HG03571 (cell line): Measurements from ENCODE around the gene ENPP1.
"Not testable (repeated sequence)": the region's sequence is repeated elsewhere in the genome, so short reads cannot be mapped to it uniquely, and the experiment has no call there.

ENCODE experiments used
- ATAC-seq: cut with Tn5 transposase; IDR thresholded peaks from one replicate; pipeline ENCODE4 v1.9.1; 2021; ENCODE audit not compliant: unreplicated experiment

Gene ENPP1

GRCh38 chr6:131867744-131868143 lies 59.9 kb downstream of the ENPP1 start:
- no peak for ATAC-seq

GRCh38 chr6:131868836-131869235 lies 61.0 kb downstream of the ENPP1 start:
- no peak for ATAC-seq

GRCh38 chr6:131875647-131876046 lies 67.8 kb downstream of the ENPP1 start:
- ATAC-seq = no peak

- ATAC-seq = no peak
Measured at GRCh38 chr6:131876545-131876944, 68.7 kb downstream of the ENPP1 start.

GRCh38 chr6:131877999-131878789 lies 70.4 kb downstream of the ENPP1 start:
- no peak for ATAC-seq

- no peak for ATAC-seq
Measured at GRCh38 chr6:131883016-131883415, 75.2 kb downstream of the ENPP1 start.

- no peak for ATAC-seq
Measured at GRCh38 chr6:131885237-131885636, 77.4 kb downstream of the ENPP1 start.

GRCh38 chr6:131886517-131886916 lies 78.7 kb downstream of the ENPP1 start:
- ATAC-seq = no peak

GRCh38 chr6:131890091-131890490 lies 82.3 kb downstream of the ENPP1 start:
- no peak for ATAC-seq

GRCh38 chr6:131893198-131893597 lies 85.4 kb downstream of the ENPP1 start:
- no peak for ATAC-seq

GRCh38 chr6:131894493-131895424 lies 86.9 kb downstream of the ENPP1 start:
- ATAC-seq = no peak

GRCh38 chr6:131897050-131897435 lies 89.2 kb downstream of the ENPP1 start:
- ATAC-seq = no peak

GRCh38 chr6:131897621-131898020 lies 89.8 kb downstream of the ENPP1 start:
- ATAC-seq = no peak

- ATAC-seq = no peak
Measured at GRCh38 chr6:131898718-131899117, 90.9 kb downstream of the ENPP1 start.

GRCh38 chr6:131900231-131900630 lies 92.4 kb downstream of the ENPP1 start:
- no peak for ATAC-seq

GRCh38 chr6:131901326-131901873 lies 93.6 kb downstream of the ENPP1 start:
- not testable (repeated sequence) for ATAC-seq

- not testable (repeated sequence) for ATAC-seq
Measured at GRCh38 chr6:131903734-131904133, 95.9 kb downstream of the ENPP1 start.

- ATAC-seq = not testable (repeated sequence)
Measured at GRCh38 chr6:131908787-131909186, 101.0 kb downstream of the ENPP1 start.

GRCh38 chr6:131909408-131910218 lies 101.8 kb downstream of the ENPP1 start:
- ATAC-seq = peak; percentile 99

GRCh38 chr6:131910219-131910589 lies 102.4 kb downstream of the ENPP1 start:
- peak; percentile 19 for ATAC-seq

GRCh38 chr6:131910956-131911355 lies 103.1 kb downstream of the ENPP1 start:
- ATAC-seq = no peak
